ENCODE measurements around the gene LRRC74B.

- TF ChIP-seq CTCF (conservative IDR thresholded peaks at IDR 0.05) (no peak), ZFX (IDR thresholded peaks at IDR 0.05) (no peak)
Measured at GRCh38 chr22:21013657-21014201, 32.0 kb upstream of the LRRC74B start.
